C1 segment of cervical spinal cord (tissue), 14 donors: ENCODE results near the gene PLXNA4.
A peak's percentile ranks its signal among the peaks of the same experiment; 100 is the strongest.
"Not testable (repeated sequence)": the region's sequence is repeated elsewhere in the genome, so short reads cannot be mapped to it uniquely, and the experiment has no call there.

Source experiments
- DNase-seq, 14 donors: peaks; one replicate each; lab custom pipeline; 2025; lab: John Stamatoyannopoulos, UW

PLXNA4 gene

GRCh38 chr7:132179681-132180080 is 396.6 kb downstream of the PLXNA4 start:
- DNase-seq: no peak

DNA sequence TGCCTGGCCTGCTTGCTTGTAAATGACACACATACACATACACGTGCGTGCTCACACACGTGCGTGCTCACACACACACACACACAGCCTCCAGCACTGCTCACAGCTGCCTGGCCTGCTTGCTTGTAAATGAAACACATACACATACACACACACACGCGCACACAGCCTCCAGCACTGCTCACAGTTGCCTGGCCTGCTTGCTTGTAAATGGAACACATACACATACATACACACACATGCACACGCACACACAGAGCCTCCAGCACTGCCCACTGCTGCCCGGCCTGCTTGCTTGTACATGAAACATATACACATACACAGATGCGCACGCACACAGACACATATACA is 397.2 kb downstream of the PLXNA4 start:
- DNase-seq: no peak

GRCh38 chr7:132178402-132179079 is 397.7 kb downstream of the PLXNA4 start:
- DNase-seq: not testable (repeated sequence)

- DNase-seq: no peak
Measured at GRCh38 chr7:132177708-132178401, 398.4 kb downstream of the PLXNA4 start.

DNA sequence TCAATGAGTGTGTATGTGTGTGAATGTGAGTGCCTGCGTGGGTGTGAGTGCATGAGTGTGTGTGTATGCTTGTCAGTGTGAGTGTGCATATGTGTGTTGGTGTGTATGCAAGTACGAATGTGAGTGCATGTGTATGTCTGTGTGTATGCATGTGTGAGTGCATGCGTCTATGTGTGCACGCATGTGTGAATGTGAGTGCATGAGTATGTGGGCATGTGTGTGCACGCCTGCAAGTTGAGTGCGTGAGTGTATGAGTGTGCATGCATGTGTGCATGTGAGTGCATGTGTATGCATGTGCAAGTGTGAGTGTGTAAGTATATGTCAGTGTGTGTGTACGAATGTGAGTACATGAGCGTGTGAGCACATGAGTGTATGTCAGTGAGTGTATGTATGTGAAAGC is 399.6 kb downstream of the PLXNA4 start:
- no peak for DNase-seq

- no peak for DNase-seq
Measured at GRCh38 chr7:132171130-132171576, 405.1 kb downstream of the PLXNA4 start.

DNA sequence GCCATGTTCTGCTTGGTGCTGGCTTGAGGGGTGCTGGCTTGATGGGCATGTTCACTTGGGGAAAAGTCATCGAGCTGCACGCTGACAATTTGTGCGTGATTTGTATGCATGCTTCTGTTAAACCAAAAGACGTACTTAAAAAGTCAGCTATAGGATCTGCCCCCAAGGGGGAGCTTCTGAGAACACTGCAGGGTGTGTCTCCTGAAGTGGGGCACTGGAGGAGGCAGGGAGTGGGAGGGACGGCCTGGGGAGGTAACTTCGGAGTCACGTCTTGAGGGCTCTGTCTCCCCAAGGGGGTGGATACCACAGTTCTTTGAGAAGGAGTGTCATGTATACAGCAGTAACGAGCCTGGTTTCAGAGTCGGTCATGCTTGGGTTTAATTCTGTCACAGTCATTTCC is 406.5 kb downstream of the PLXNA4 start:
- DNase-seq: no peak

- no peak for DNase-seq
Measured at GRCh38 chr7:132168239-132168638, 408.0 kb downstream of the PLXNA4 start.

DNA sequence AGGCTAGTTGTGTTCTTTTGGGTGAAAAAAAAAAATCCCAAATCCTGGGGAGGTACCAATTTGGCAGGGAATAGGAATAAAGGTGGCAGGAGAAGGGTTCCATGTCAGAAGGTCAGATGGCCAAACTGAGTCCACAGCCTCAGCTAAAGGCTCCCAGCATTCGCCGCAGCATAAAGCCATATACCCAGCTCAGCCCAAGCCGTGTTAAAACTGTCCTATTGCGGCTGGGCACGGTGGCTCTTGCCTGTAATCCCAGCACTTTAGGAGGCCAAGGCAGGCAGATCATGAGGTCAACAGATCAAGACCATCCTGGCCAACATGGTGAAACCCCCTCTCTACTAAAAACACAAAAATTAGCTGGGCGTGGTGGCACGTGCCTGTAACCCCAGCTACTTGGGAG is 410.6 kb downstream of the PLXNA4 start:
- not testable (repeated sequence) for DNase-seq

- DNase-seq: no peak
Measured at GRCh38 chr7:132164558-132165125, 411.6 kb downstream of the PLXNA4 start.

DNA sequence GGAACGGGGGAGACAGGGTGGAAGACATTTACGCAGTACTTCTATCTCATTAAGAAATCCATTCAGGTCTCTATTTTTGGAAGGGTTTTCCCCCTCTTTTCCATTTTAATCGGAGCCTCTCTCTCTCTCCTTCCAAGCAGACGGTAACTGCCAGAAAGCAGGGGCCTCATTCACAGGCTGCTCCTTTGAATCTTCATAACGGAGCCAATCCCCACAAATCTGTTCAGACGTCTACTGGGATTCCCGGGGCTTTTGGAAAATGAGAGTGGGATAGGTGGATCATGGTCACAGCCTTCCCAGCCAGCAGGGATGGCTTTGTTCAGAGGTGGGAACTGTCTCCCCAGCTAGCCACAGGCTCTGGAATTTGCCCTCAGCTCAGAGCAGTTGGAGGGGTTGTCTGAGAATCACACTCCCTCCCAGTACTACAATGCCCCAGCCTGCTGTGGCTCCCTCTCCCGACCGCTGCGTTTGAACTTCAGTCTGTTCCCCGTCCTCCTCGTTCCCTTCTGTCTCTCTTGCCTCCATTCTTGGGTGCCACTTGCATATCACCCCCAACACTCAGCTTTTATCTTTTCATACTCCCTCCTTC is 413.6 kb downstream of the PLXNA4 start:
- DNase-seq: peak in 6 of 14 donors; percentile 5 to 57 (median 22)

- no peak for DNase-seq
Measured at GRCh38 chr7:132161976-132162375, 414.3 kb downstream of the PLXNA4 start.

DNA sequence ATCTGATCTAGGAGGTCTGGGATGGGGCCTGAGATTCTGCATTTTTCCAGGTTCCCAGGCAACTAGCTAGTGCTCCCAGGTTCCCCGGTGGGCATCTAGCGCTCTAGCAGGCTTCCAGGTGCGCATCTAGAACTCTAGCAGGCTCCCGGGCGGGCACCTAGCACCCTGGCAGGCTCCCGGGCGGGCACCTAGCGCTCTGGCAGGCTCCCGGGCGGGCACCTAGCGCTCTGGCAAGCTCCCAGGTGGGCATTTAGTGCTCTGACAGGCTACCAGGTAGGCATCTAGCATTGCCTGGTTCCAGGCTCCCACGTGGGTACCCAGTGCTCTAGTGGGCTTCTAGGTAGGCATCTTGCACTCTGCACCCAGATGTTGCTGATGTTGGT is 414.7 kb downstream of the PLXNA4 start:
- no peak for DNase-seq

DNA sequence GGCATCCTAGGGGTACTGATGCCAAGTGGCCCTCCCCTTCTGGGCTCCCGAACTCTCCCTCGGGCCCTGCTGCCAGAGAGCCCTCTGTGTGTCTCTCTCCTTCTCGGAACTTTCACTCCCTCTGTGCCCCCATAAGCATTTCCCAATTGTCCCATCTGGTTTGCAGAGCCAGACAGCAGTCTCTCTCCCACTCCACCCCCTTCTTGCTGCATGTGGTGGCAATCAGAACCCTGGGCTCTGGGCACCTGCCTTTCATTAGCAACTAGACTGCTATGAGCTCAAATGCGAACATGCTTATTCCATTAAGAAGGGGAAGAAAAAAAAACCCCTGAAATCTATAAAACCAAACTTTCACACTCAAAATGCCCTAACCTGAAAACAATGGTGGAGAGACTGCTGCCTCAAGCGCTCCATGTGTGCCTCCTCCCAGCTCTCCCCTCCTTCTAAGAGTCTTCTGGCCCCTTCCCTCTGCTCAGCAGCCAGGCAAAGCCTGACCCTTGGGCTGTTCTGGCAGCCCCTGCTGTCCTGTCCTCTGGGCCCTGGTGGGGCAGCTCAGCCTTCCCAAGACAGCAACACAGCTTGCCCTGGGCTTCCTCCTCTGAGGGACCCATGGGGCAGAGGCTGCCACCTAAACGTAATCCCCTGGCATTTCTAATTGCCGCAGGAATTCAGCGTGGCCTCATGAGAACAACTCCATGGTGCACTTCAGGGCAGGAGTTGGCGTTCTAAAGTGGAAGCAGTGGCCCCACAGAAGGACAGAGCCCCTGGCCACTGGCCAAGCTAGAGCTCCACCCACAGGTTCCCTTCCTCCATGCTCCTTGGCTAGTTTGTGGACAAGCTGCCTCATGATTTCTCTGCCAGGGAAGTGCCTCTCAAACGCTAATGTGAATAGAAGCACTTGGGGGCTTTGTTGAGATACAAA is 415.4 kb downstream of the PLXNA4 start:
- peak in 8 of 14 donors; percentile 4 to 51 (median 23) for DNase-seq

GRCh38 chr7:132158841-132159240 is 417.4 kb downstream of the PLXNA4 start:
- DNase-seq: no peak

GRCh38 chr7:132158166-132158565 is 418.1 kb downstream of the PLXNA4 start:
- no peak for DNase-seq

DNA sequence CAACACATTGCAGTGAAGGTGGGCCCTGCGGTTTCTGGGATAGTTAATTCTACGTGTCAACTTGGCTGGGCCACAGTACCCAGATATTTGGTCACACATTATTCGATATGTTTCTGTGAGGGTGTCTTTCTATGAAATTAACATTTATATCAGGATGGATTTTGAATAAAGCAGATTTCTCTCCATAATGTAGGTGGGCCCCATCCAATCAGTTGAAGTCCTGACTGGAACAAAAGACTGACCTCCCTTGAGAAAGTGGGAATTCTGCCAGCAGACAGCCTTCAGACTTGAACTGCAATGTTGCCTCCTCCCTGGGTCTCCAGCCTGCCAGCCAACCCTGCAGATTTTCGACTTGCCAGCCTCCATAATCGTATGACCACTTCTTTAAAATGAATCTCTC is 420.6 kb downstream of the PLXNA4 start:
- DNase-seq: no peak

DNA sequence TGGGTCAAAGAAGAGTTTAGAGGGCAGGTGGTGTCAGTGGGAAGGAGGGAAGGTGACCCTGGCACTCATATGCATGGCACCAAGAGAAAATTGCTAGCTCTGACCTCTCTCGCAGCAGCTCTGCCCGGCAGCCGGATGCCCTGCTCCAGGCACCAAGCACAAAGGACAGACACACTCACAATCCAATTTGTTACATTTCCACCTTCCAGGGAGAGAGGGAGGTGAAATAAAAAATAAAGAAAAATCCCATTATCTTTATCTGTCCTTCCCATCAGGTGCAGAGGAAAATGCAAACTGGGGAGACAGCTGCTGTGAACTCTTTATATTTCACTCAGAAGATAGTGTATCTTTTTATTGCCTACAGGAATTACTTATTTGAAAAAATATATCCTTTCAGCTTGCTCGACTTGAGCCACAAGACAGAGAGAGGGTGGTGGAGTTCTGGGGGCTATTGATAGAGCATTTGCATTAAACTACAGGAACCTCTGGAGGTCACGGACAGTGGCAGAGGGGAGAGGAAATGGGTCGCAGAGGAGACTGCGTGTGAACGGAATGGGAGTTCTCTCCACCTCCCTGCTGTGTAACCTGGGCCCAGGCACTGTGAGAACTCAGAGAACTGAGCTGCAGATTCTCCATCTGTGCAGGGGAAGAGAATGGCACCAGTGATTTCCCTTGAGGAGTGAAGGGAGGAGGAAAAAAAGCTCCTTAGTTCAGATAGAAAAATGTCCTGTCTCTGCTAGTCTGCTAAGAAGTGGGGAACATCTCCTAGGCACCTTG is 421.4 kb downstream of the PLXNA4 start:
- DNase-seq: no peak

- no peak for DNase-seq
Measured at GRCh38 chr7:132154248-132154647, 422.0 kb downstream of the PLXNA4 start.

- peak in 1 of 14 donors; percentile 19 for DNase-seq
Measured at GRCh38 chr7:132152131-132152889, 424.0 kb downstream of the PLXNA4 start.
